BJ (cell line): Measurements from ENCODE around the gene KIF3B. TPM values are rescaled to one million over a fixed set of nuclear protein-coding genes. Genes with fewer than 3 reads are reported as not detected.

ENCODE experiments used
- CTCF ChIA-PET: fragments of 350-600 bp; formaldehyde crosslinking; extraction: SDS; loops from one replicate; lab custom pipeline; 2021; ENCODE audit warnings: antibody characterized with exemption, inconsistent platforms; lab: Yijun Ruan, JAX
- POLR2A ChIA-PET: fragments of 300-600 bp; sonication (Branson Sonifier 250); formaldehyde crosslinking; extraction: SDS; loops from one replicate; lab custom pipeline; 2021; ENCODE audit warnings: antibody characterized with exemption; lab: Charles Lee
- DNase-seq: peaks from one replicate; pipeline ENCODE4 v3.0.0-alpha.2; 2011; ENCODE audit warnings: low read depth
- H3K27me3 ChIP-seq: 2 replicates; pipeline ENCODE4 v1.6.0; 2011; ENCODE audit warnings: low read length; ENCODE audit not compliant: control insufficient read depth, insufficient read depth
- H3K36me3 ChIP-seq: 2 replicates; pipeline ENCODE4 v1.5.1; 2011; ENCODE audit warnings: low read length; ENCODE audit not compliant: control insufficient read depth, insufficient read depth
- H3K4me3 ChIP-seq: 2 replicates; pipeline ENCODE4 v1.5.1; 2011; ENCODE audit warnings: low read depth, mild to moderate bottlenecking, control low read depth, low read length
- CTCF ChIP-seq: IDR thresholded peaks from 2 replicates; pipeline ENCODE4 v1.5.1; 2011; ENCODE audit warnings: low read depth, mild to moderate bottlenecking, control low read depth, inconsistent platforms, low read length, moderate library complexity; ENCODE audit not compliant: insufficient read depth
- polyA plus RNA-seq: library from polyadenylated mRNA; depleted of rRNA; stranded (reverse); fragments of >200 nt; gene quantifications from 2 replicates; pipeline ENCODE4 v1.2.3, GENCODE V29; 2011

The KIF3B gene
- polyA plus RNA-seq, 1 experiment: 20.9 TPM

- no peak for DNase-seq
- Histone ChIP-seq H3K36me3 (no peaks in the 10 kb centered on the region), H3K27me3 (no peaks in the 10 kb centered on the region), H3K4me3 (no peak overlapping the region)
- CTCF ChIA-PET: interaction anchor here (0.6 to 1.7 kb wide), 4 partner anchors 10 to 557 kb away, joined by 3 to 4 read pairs (median 3); no protein-coding TSS in a partner anchor
- TF ChIP-seq CTCF: no peak
- POLR2A ChIA-PET: no interaction called here
Observed at GRCh38 chr20:32344835-32345506, 67.5 kb downstream of the KIF3B start.

GRCh38 chr20:32348207-32348606 lies 70.8 kb downstream of the KIF3B start:
- Histone ChIP-seq H3K36me3 (no peaks in the 10 kb centered on the region), H3K27me3 (no peaks in the 10 kb centered on the region), H3K4me3 (no peak overlapping the region)
- POLR2A ChIA-PET: no interaction called here
- no peak for TF ChIP-seq CTCF
- DNase-seq: no peak
- CTCF ChIA-PET: no interaction called here

- CTCF ChIA-PET: interaction anchor here (0.6 kb wide), 1 partner anchor 35 kb away, joined by 5 read pairs; no protein-coding TSS in a partner anchor
Observed at GRCh38 chr20:32350421-32350820, 73.0 kb downstream of the KIF3B start.

GRCh38 chr20:32352121-32352720 lies 74.8 kb downstream of the KIF3B start:
- H3K36me3 ChIP-seq: no peaks in the 10 kb centered on the region
- POLR2A ChIA-PET: no interaction called here
- H3K27me3 ChIP-seq: no peaks in the 10 kb centered on the region

More at GRCh38 chr20:32350421-32350820, 73.0 kb downstream of the KIF3B start:
- no peak for DNase-seq
- Histone ChIP-seq H3K27me3 (no peaks in the 10 kb centered on the region), H3K4me3 (no peak overlapping the region), H3K36me3 (no peaks in the 10 kb centered on the region)
- POLR2A ChIA-PET: no interaction called here
- TF ChIP-seq CTCF: no peak

More at GRCh38 chr20:32352121-32352720, 74.8 kb downstream of the KIF3B start:
- no peak for DNase-seq
- no peak overlapping the region for H3K4me3 ChIP-seq
- no peak for TF ChIP-seq CTCF
- CTCF ChIA-PET: interaction anchor here (1.5 kb wide), 1 partner anchor 16 kb away, joined by 4 read pairs; no protein-coding TSS in a partner anchor
